HepG2 (cell line): ENCODE measurements around the gene PRSS16. TPM values are rescaled to one million over a fixed set of nuclear protein-coding genes. Genes with fewer than 3 reads are reported as not detected.
A peak's percentile ranks its signal among the peaks of the same experiment; 100 is the strongest.

Source experiments
- ATF4 ChIP-seq, 2 experiments: fragments of 450-650 bp in 1 of 2; sonication (generic) in 1 of 2; formaldehyde crosslinking; IDR thresholded peaks; 2 replicates each; pipeline versions ENCODE4 v1.5.0 to v1.8.0; 2020 to 2022; ENCODE audit warnings: mild to moderate bottlenecking in 1 of 2, missing genetic modification reagents in 1 of 2
- CCDC6 ChIP-seq: sonication (generic); formaldehyde crosslinking; IDR thresholded peaks from 2 replicates; pipeline ENCODE4 v1.8.1; 2022; ENCODE audit warnings: mild to moderate bottlenecking, missing genetic modification reagents, moderate library complexity
- EED ChIP-seq: sonication (generic); formaldehyde crosslinking; IDR thresholded peaks from 2 replicates; pipeline ENCODE4 v1.5.0; 2020; ENCODE audit warnings: mild to moderate bottlenecking, missing genetic modification reagents
- ELF1 ChIP-seq: sonication (generic); formaldehyde crosslinking; IDR thresholded peaks from 2 replicates; pipeline ENCODE4 v1.4.0; 2020; ENCODE audit warnings: missing genetic modification reagents
- HMGA1 ChIP-seq: sonication (generic); formaldehyde crosslinking; conservative IDR thresholded peaks from 2 replicates; pipeline ENCODE4 v1.4.0; 2020; ENCODE audit warnings: missing genetic modification reagents
- MLXIP ChIP-seq: sonication (generic); formaldehyde crosslinking; IDR thresholded peaks from 2 replicates; pipeline ENCODE4 v1.9.0; 2021; ENCODE audit warnings: missing genetic modification reagents, borderline replicate concordance
- NCOA1 ChIP-seq: sonication (generic); formaldehyde crosslinking; IDR thresholded peaks from 2 replicates; pipeline ENCODE4 v1.9.0; 2021; ENCODE audit warnings: missing genetic modification reagents
- NR2F6 ChIP-seq, 2 experiments: IDR thresholded peaks; 2 replicates each; pipeline ENCODE4 v1.6.1; 2016; ENCODE audit warnings: antibody characterized with exemption in 1 of 2, mild to moderate bottlenecking in 1 of 2
- RARG ChIP-seq: sonication (generic); formaldehyde crosslinking; IDR thresholded peaks from 2 replicates; pipeline ENCODE4 v1.4.0; 2020; ENCODE audit warnings: low read depth, mild to moderate bottlenecking, missing genetic modification reagents
- RXRA ChIP-seq: sonication (generic); formaldehyde crosslinking; IDR thresholded peaks from 2 replicates; pipeline ENCODE4 v1.5.1; 2020; ENCODE audit warnings: missing genetic modification reagents
- SMARCC2 ChIP-seq: fragments of 450-650 bp; IDR thresholded peaks from 2 replicates; pipeline ENCODE4 v1.6.1; 2017; ENCODE audit warnings: antibody characterized with exemption, mild to moderate bottlenecking
- TBX2 ChIP-seq: sonication (generic); formaldehyde crosslinking; IDR thresholded peaks from 2 replicates; pipeline ENCODE4 v1.5.0; 2020; ENCODE audit warnings: missing genetic modification reagents, mild to moderate bottlenecking, borderline replicate concordance
- TEAD3 ChIP-seq: optimal IDR thresholded peaks from 2 replicates; pipeline ENCODE3; 2016; ENCODE audit warnings: borderline replicate concordance
- TIGD3 ChIP-seq: sonication (generic); formaldehyde crosslinking; IDR thresholded peaks from 2 replicates; pipeline ENCODE4 v1.5.1; 2020; ENCODE audit warnings: mild to moderate bottlenecking, missing genetic modification reagents, borderline replicate concordance
- ZBTB1 ChIP-seq: sonication (generic); formaldehyde crosslinking; IDR thresholded peaks from 2 replicates; pipeline ENCODE4 v1.4.0; 2020; ENCODE audit warnings: missing genetic modification reagents, borderline replicate concordance
- ZFX ChIP-seq: sonication (generic); formaldehyde crosslinking; IDR thresholded peaks from 2 replicates; pipeline ENCODE4 v1.4.0; 2020; ENCODE audit warnings: mild to moderate bottlenecking, low read depth, missing genetic modification reagents, moderate library complexity
- ZNF207 ChIP-seq: fragments of 450-650 bp; IDR thresholded peaks from 2 replicates; pipeline ENCODE4 v1.6.1; 2016; ENCODE audit warnings: antibody characterized with exemption, borderline replicate concordance
- ZNF331 ChIP-seq: sonication (generic); formaldehyde crosslinking; IDR thresholded peaks from 2 replicates; pipeline ENCODE4 v1.4.0; 2020; ENCODE audit warnings: missing genetic modification reagents
- ZSCAN29 ChIP-seq: sonication (generic); formaldehyde crosslinking; conservative IDR thresholded peaks from 2 replicates; pipeline ENCODE4 v1.4.0; 2020; ENCODE audit warnings: mild to moderate bottlenecking, missing genetic modification reagents
- polyA plus RNA-seq, 8 experiments: library from polyadenylated mRNA; depleted of rRNA in 3 of 8; stranded (reverse) in 7 of 8; unstranded in 1 of 8; fragments of >200 nt; fragmentation: Illumina TruSeq in 4 of 8; extraction: Trizol in 4 of 8; gene quantifications; 2 replicates each; pipeline versions ENCODE4 v1.2.1 to v1.2.3, GENCODE V29; 2011 to 2016; ENCODE audit warnings: low read depth in 4 of 8, missing spikeins in 1 of 8, mixed read lengths in 1 of 8; ENCODE audit not compliant: insufficient read depth in 1 of 8
- total RNA-seq, 5 experiments: library from RNA; depleted of rRNA; stranded (reverse); fragments of >200 nt; fragmentation: Illumina TruSeq; extraction: Trizol; gene quantifications; 2 replicates each; pipeline ENCODE4 v1.2.3, GENCODE V29; 2016; ENCODE audit warnings: low read depth in 1 of 5
- TF ChIP-seq, protein P1 (sequence below): sonication (generic); formaldehyde crosslinking; IDR thresholded peaks from 2 replicates; pipeline ENCODE4 v1.5.0; 2020; ENCODE audit warnings: mild to moderate bottlenecking, missing genetic modification reagents
- TF ChIP-seq, protein P2 (sequence below): sonication (generic); formaldehyde crosslinking; IDR thresholded peaks from 2 replicates; pipeline ENCODE4 v1.5.0; 2020; ENCODE audit warnings: missing genetic modification reagents

The PRSS16 gene
- total and polyA plus RNA-seq, 2 of the 13 experiments (the other 11 are each of a cell fraction or from before 2014, with no cell fraction given), result not detected

- no peak for TF ChIP-seq MLXIP (CRISPR knock-in tag)
- TF ChIP-seq CCDC6 (CRISPR knock-in tag), result no peak
- TF ChIP-seq, protein P1, sequence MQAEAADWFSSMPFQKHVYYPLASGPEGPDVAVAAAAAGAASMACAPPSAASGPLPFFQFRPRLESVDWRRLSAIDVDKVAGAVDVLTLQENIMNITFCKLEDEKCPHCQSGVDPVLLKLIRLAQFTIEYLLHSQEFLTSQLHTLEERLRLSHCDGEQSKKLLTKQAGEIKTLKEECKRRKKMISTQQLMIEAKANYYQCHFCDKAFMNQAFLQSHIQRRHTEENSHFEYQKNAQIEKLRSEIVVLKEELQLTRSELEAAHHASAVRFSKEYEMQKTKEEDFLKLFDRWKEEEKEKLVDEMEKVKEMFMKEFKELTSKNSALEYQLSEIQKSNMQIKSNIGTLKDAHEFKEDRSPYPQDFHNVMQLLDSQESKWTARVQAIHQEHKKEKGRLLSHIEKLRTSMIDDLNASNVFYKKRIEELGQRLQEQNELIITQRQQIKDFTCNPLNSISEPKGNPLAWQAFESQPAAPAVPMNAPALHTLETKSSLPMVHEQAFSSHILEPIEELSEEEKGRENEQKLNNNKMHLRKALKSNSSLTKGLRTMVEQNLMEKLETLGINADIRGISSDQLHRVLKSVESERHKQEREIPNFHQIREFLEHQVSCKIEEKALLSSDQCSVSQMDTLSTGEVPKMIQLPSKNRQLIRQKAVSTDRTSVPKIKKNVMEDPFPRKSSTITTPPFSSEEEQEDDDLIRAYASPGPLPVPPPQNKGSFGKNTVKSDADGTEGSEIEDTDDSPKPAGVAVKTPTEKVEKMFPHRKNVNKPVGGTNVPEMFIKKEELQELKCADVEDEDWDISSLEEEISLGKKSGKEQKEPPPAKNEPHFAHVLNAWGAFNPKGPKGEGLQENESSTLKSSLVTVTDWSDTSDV, result no peak
- TF ChIP-seq SMARCC2, result no peak
- no peak for TF ChIP-seq HMGA1 (CRISPR knock-in tag)
- no peak for TF ChIP-seq ZBTB1 (CRISPR knock-in tag)
- TF ChIP-seq RARG (CRISPR knock-in tag), result no peak
- no peak for TF ChIP-seq ELF1
- peak; percentile 32 for TF ChIP-seq TEAD3
- TF ChIP-seq NR2F6 (IDR thresholded peaks at IDR 0.05), result no peak
- 0 out of 2 replicates have a peak, but pooled peaks have one; percentile 18 for TF ChIP-seq NR2F6 (CRISPR knock-in tag; IDR thresholded peaks at IDR 0.05)
- 0 out of 4 replicates have a peak, but pooled peaks of 1 of the 2 experiments have one; percentile 12 for TF ChIP-seq ATF4 (CRISPR knock-in tag; IDR thresholded peaks at IDR 0.05)
- TF ChIP-seq RXRA (CRISPR knock-in tag), result no peak
- no peak for TF ChIP-seq NCOA1
- TF ChIP-seq EED (CRISPR knock-in tag), result no peak
- peak; percentile 77; the same call in 1 of the 2 replicates for TF ChIP-seq ZSCAN29 (CRISPR knock-in tag)
- TF ChIP-seq TIGD3 (CRISPR knock-in tag), result no peak
- TF ChIP-seq TBX2, result no peak
- 0 out of 2 replicates have a peak, but pooled peaks have one; percentile 27 for TF ChIP-seq ZFX (CRISPR knock-in tag)
- peak; percentile 91 for TF ChIP-seq ZNF331
- TF ChIP-seq, protein P2, sequence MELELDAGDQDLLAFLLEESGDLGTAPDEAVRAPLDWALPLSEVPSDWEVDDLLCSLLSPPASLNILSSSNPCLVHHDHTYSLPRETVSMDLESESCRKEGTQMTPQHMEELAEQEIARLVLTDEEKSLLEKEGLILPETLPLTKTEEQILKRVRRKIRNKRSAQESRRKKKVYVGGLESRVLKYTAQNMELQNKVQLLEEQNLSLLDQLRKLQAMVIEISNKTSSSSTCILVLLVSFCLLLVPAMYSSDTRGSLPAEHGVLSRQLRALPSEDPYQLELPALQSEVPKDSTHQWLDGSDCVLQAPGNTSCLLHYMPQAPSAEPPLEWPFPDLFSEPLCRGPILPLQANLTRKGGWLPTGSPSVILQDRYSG (CRISPR knock-in tag), result no peak
- TF ChIP-seq ZNF207, result no peak
Observed at GRCh38 chr6:27295301-27296079, 48.0 kb downstream of the PRSS16 start (continued).
